IPS-15b (cell line): ENCODE data around the gene GPC5.

ENCODE experiments used
- H3K27me3 ChIP-seq: one replicate; pipeline ENCODE4 v1.6.1; 2013; ENCODE audit warnings: low read length; ENCODE audit not compliant: control insufficient read depth, insufficient read depth
- H3K36me3 ChIP-seq: one replicate; pipeline ENCODE4 v1.6.1; 2013; ENCODE audit warnings: low read length; ENCODE audit not compliant: control insufficient read depth, insufficient read depth
- H3K4me1 ChIP-seq: one replicate; pipeline ENCODE4 v1.6.1; 2013; ENCODE audit warnings: mild to moderate bottlenecking, low read length; ENCODE audit not compliant: control insufficient read depth, insufficient read depth
- H3K4me3 ChIP-seq: one replicate; pipeline ENCODE4 v1.5.1; 2013; ENCODE audit warnings: low read depth, low read length
- H3K9ac ChIP-seq: one replicate; pipeline ENCODE4 v1.6.1; 2013; ENCODE audit warnings: low read depth, mild to moderate bottlenecking, low read length
- H3K9me3 ChIP-seq: one replicate; pipeline ENCODE4 v1.6.1; 2013; ENCODE audit warnings: mild to moderate bottlenecking, low read length; ENCODE audit not compliant: control insufficient read depth, insufficient read depth

The GPC5 gene

DNA sequence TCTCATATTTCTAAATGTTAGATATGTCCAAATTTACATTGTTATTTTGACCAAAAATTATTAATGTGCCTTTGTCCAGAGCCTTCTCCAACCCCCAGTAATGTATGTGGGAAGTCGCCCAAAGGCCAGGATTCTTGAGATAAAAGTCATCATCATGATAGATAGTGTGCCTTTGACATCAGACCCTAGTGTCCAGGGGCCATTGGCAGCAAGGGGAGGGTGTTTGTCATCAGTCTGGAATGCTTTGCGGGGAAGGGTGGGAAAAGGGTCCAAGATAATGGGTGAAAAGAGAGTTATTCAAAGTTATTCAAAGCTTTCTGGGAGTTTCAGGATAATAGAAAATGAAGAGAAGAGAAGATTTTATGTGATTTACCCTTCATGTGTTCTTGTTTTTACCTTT is 918.6 kb downstream of the GPC5 start:
- Histone ChIP-seq H3K27me3 (no peaks in the 10 kb centered on the region), H3K9ac (no peak overlapping the region), H3K4me3 (no peak overlapping the region), H3K9me3 (no peaks in the 10 kb centered on the region), H3K36me3 (no peaks in the 10 kb centered on the region), H3K4me1 (no peaks in the 10 kb centered on the region)

DNA sequence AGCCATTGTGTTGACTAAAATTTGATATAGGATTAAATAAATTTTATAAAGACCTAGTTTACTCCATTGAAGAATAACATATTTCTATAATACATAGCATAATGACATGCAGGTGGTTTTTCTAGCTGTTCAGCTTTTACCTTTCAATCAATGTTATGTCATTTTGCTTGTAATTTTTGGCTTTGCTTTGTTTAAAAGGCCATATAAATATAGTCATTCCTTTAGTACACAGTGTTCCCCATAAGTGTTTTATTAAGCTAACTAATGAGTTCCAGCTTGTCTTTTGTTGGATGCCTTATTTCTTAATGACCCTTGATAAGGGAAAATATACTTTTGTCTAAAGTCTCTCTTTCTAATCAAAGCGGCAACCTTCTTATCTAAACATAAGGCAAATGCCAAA is 921.9 kb downstream of the GPC5 start:
- no peak overlapping the region for H3K4me3 ChIP-seq
- H3K9me3 ChIP-seq: no peaks in the 10 kb centered on the region
- no peak overlapping the region for H3K9ac ChIP-seq
- H3K27me3 ChIP-seq: no peaks in the 10 kb centered on the region
- H3K36me3 ChIP-seq: no peaks in the 10 kb centered on the region
- H3K4me1 ChIP-seq: no peaks in the 10 kb centered on the region

DNA sequence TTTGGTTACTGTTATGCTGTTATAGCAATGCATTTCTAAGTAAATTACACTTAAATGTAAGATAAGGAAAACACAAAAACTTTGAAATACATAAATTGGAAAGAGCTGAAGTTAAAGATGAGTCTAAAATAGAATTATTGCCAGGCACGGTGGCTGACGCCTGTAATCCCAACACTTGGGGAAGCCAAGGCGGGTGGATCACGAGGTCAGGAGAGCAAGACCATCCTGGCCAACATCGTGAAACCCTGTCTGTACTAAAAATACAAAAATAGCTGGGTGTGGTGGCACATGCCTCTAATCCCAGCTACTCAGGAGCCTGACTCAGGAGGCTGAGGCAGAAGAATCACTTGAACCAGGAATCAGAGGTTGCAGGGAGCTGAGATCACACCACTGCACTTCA is 922.8 kb downstream of the GPC5 start:
- no peaks in the 10 kb centered on the region for H3K27me3 ChIP-seq

DNA sequence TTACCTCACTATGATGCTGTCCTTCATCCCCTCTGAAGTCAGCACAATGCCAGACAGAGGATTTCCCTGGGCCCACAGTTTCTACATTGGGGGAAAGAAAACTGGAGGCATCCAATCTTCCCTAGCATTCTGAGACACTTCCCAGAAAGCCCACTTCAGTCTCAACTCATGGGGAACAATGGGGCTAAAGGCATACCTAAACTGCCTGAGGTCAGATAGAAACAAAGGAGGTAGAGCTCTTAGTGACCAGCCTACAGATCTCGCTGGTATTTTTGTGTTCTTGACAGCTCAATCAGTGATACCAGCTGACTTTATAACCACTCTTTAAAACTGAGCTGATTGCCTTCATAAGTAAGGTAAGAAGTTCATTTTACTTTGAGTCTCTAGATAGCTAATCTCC is 947.2 kb downstream of the GPC5 start:
- Histone ChIP-seq H3K36me3 (no peaks in the 10 kb centered on the region), H3K27me3 (no peaks in the 10 kb centered on the region), H3K4me1 (peaks cover 5% of the 10 kb centered on the region), H3K9ac (no peak overlapping the region), H3K4me3 (no peak overlapping the region), H3K9me3 (no peaks in the 10 kb centered on the region)

More for the DNA sequence above, 922.8 kb downstream of the GPC5 start:
- Histone ChIP-seq H3K4me3 (no peak overlapping the region), H3K9ac (no peak overlapping the region), H3K9me3 (no peaks in the 10 kb centered on the region), H3K36me3 (no peaks in the 10 kb centered on the region), H3K4me1 (no peaks in the 10 kb centered on the region)

DNA sequence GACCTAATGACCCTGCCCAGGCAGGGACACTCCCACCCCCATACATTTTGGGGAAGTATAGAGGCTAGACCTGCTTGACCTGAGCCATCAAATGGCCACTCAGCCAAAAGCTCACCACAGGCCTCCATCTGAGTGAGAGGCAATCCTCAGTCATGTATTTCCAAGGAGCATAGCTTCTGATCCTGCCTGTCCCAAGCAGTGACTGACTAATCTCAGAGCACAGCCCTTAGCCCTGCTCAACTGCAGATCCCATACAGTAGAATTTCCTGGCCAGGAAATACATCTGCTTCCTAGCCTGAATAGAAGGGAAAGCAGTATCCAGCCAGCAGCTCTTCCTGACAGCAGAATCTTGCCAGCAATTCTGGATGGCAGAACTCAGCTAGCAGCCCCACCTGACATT is 947.6 kb downstream of the GPC5 start:
- Histone ChIP-seq H3K9ac (no peak overlapping the region), H3K27me3 (no peaks in the 10 kb centered on the region), H3K4me1 (peaks cover 5% of the 10 kb centered on the region), H3K9me3 (no peaks in the 10 kb centered on the region), H3K4me3 (no peak overlapping the region), H3K36me3 (no peaks in the 10 kb centered on the region)

DNA sequence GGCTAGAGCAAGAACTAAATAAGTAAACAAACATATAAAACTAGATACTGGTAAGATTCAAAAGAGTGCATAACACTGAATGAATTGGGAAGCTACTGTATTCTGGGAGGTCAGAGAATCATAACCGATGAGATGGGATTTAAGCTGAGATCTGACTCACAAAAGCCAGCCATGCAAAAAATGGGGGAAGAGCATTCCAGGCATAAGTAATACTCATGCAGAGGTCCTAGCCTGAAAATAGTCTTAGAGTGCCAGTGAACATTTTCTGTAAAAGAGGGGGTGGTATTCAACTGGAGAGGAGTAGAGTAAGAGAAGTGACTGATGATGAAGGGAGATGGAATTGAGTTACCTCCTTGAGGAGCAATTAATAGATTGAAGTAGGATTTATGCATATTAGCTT is 956.2 kb downstream of the GPC5 start:
- H3K27me3 ChIP-seq: no peaks in the 10 kb centered on the region
- H3K9ac ChIP-seq: no peak overlapping the region
- no peaks in the 10 kb centered on the region for H3K4me1 ChIP-seq

DNA sequence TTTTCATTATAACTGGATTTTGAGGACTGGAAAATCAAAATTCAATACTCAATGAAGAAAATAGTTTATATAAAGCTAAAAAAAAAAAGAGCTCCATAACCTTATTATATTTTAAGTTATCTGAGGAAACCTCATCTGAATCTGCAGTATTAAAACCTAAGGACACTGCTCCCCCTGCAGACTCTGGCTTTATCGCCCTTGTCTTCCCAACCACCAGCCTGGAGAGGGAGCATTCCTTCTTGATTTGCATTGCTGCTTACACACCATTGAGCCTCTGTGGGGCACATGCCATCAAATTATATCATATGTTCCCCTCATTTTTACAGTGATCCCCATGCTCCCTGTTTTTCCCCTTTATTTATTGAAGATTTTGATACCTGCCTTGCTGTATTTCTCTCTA is 956.8 kb downstream of the GPC5 start:
- H3K36me3 ChIP-seq: no peaks in the 10 kb centered on the region
- no peak overlapping the region for H3K9ac ChIP-seq
- H3K27me3 ChIP-seq: no peaks in the 10 kb centered on the region
- no peak overlapping the region for H3K4me3 ChIP-seq
- peaks cover 10% of the 10 kb centered on the region for H3K9me3 ChIP-seq
- H3K4me1 ChIP-seq: no peaks in the 10 kb centered on the region

More for the DNA sequence above, 956.2 kb downstream of the GPC5 start:
- Histone ChIP-seq H3K4me3 (no peak overlapping the region), H3K9me3 (peaks cover 10% of the 10 kb centered on the region), H3K36me3 (no peaks in the 10 kb centered on the region)

DNA sequence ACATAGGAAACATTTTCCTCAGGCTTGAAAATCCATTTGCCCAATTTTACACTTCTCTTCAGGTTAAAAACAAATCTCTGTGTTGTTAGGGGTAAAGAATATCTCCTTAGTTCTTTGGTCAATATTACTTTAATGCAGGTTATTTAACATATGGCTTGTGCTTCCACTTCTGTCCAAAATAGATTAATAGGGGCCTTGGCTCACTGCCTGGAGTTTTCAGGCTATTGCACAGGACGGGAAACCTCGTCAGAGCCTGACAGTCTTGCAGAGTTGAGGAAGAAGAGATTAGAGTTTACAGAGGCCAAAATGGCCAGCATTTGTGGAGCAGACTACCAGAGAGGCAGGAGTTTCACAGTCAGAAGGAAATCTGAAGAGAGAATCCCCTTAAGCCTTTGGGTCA is 964.3 kb downstream of the GPC5 start:
- Histone ChIP-seq H3K4me1 (no peaks in the 10 kb centered on the region), H3K4me3 (no peak overlapping the region), H3K27me3 (no peaks in the 10 kb centered on the region), H3K9ac (no peak overlapping the region), H3K9me3 (peaks cover 10% of the 10 kb centered on the region), H3K36me3 (no peaks in the 10 kb centered on the region)

DNA sequence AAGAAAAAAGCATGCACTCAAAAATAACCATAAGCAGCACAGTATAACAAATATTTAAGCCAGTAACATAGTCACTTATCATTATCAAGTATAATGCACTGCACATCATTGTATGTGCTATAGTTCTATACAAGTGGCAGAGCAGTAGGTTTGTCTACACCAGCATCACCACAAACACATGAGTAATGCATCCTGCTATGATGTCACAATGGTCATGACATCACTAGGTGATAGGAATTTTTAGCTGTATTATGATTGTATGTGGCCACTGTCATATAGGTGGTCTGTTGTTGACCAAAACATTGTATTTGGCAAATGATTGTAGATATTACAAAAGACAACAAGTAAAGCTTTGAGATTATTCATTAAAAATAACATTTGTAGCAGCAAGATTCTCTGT is 967.5 kb downstream of the GPC5 start:
- H3K4me3 ChIP-seq: no peak overlapping the region
- no peaks in the 10 kb centered on the region for H3K36me3 ChIP-seq
- no peaks in the 10 kb centered on the region for H3K9me3 ChIP-seq
- H3K9ac ChIP-seq: no peak overlapping the region
- no peaks in the 10 kb centered on the region for H3K27me3 ChIP-seq
- no peaks in the 10 kb centered on the region for H3K4me1 ChIP-seq

DNA sequence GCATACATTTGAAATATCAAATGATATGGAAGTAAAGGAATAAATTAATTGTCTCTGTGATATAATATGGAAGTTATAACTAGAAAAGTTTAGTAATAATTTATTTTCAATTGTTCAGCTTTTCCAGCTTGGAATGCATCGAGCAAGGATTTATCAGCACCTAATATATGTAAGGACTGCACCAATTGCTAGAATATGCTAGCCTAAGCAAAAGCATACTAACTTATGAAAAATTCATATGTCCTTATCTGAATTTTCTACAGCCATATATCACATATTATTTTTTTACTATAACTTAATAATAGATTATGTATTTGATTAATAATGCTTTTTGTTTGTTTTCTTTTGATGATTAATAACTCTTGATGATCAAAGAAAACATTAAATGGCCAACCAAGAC is 979.0 kb downstream of the GPC5 start:
- no peak overlapping the region for H3K4me3 ChIP-seq
- H3K9ac ChIP-seq: no peak overlapping the region
- H3K36me3 ChIP-seq: no peaks in the 10 kb centered on the region
- no peaks in the 10 kb centered on the region for H3K9me3 ChIP-seq
- H3K4me1 ChIP-seq: no peaks in the 10 kb centered on the region
- no peaks in the 10 kb centered on the region for H3K27me3 ChIP-seq

DNA sequence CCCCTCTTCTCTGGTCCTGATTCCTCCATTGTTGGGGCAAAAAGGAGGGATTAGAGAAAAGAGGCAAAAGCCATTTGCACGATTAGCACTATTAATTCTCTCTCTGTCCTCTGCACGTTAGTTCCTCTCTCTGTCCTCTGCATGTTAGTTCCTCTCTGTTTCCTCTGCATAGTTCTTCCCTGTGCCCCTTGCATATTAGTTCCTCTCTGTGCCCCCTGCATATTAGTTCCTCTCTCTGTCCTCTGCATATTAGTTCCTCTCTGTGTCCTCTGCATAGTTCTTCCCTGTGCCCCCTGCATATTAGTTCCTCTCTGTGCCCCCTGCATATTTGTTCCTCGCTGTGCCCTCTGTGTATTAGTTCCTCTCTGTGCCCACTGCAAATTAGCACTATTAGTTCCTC is 981.0 kb downstream of the GPC5 start:
- Histone ChIP-seq H3K27me3 (no peaks in the 10 kb centered on the region), H3K9ac (no peak overlapping the region), H3K4me1 (no peaks in the 10 kb centered on the region), H3K36me3 (no peaks in the 10 kb centered on the region), H3K9me3 (no peaks in the 10 kb centered on the region), H3K4me3 (no peak overlapping the region)

DNA sequence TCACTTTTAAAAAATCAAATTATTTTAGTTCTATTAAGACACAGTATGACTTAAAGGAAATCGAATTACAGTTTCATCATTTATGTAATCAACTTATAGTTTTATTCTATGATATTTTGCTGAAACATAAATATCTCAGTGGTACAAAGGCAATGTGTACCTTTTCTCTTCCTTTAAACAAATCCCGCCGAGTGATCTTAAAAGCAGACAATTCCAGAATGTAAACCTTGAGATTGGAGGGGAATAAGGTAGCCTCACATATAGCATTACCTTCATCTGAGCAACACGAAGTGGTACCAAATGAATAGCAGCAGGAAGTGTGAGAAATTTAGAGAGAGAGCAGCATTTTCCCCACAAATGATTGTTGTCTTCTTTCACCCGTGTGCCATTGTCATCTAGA is 986.0 kb downstream of the GPC5 start:
- H3K4me3 ChIP-seq: no peak overlapping the region
- no peak overlapping the region for H3K9ac ChIP-seq
- no peaks in the 10 kb centered on the region for H3K36me3 ChIP-seq
- no peaks in the 10 kb centered on the region for H3K27me3 ChIP-seq
- no peaks in the 10 kb centered on the region for H3K9me3 ChIP-seq
- H3K4me1 ChIP-seq: no peaks in the 10 kb centered on the region

DNA sequence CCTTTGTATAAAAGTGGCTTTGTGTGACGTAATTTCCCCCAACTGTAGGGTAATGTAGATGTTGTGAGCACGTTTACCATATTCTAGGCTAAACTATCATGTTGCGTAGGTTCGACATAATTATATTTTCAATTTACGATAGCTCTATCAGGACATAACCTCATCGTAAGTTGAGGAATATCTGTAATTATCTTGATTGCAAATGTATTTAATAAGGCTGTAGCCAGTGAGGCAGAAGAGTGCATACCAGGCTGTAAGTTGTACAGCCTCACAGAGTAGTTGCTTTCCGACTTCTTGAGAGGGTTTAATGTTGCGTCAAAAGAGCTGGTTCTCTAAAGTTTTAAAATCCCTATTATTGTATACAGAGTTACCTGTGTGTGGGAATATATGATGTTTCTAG is 988.8 kb downstream of the GPC5 start:
- Histone ChIP-seq H3K9ac (no peak overlapping the region), H3K4me1 (no peaks in the 10 kb centered on the region), H3K4me3 (no peak overlapping the region), H3K9me3 (no peaks in the 10 kb centered on the region), H3K36me3 (no peaks in the 10 kb centered on the region), H3K27me3 (no peaks in the 10 kb centered on the region)
